CD4-positive, alpha-beta T cell treated with Interleukin-10 for 1 hour (primary cell): ENCODE measurements around the gene ARHGEF18.
"Not testable (repeated sequence)": the region's sequence is repeated elsewhere in the genome, so short reads cannot be mapped to it uniquely, and the experiment has no call there.

Experiments
- DNase-seq: peaks from one replicate; pipeline ENCODE4 v3.0.0-alpha.2; 2020

Gene ARHGEF18

DNA sequence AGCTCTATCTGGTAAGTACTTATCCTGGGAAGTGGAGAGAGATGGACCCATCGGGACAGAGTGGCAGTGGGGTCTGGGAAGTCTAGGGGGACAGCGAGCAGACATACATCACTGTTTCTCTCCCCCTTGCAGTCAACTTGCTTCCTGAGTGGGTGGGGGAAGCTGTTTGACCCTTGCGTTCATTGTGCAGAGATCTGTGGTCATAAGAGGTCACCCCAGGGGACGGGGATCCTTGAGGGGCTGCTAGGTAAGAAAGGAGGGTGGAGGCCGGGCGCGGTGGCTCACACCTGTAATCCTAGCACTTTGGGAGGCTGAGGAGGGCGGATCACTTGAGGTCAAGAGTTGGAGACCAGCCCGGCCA is 474 bp downstream of the ARHGEF18 start:
- DNase-seq: no peak

DNA sequence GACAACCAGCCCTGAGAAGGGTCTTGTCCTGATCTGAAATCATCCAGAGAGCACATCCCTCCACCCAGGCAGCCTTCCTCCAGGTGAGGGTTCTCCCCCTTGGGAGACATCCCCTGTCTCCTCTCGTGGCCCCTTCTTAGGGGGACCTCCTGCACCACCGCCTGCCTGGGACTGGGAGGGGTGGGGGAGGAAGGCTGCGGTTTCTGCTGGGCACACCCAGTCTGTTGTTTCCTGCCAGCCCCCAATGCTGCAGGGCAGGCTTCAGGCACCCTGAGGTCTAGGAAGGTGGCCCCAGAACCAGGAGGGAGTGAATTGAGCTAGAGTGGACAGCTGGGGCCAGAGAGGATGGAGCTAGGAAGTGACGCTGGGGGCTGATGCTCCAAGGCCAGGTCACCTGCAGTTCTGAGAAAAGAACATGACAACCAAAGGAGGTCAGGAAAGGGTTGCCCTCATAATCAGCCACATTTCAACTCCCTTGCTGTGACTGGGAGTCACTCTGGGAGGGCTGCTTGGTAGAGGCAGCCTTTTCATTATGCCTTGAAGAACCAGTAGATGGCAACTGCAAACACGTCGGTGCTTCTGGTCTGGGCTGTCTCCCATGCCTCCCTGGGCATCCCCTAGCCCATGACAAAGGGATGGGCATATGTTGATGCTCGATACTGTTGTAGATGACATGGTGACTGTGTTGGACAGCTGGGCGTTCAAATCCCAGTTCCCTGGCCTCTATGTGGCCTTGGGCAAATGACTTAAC is 1.4 kb downstream of the ARHGEF18 start:
- DNase-seq: peak; percentile 58

DNA sequence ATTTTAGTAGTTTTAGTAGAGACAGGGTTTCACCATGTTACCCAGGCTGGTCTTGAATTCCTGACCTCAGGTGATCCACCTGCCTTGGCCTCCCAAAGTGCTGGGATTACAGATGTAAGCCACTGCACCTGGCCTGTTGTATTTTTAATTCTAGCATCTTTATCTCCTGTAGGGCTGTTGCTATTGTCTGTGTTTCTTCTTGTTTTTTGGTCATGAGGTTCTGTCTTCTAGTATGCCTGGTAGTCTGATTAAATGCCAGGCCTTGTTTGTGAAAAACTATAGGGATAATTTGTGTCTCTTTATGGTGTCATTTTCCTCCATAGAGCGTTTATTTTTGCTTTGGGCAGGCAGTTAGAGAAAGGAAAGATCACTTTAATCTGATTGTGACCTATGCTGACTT is 3.1 kb downstream of the ARHGEF18 start:
- no peak for DNase-seq

DNA sequence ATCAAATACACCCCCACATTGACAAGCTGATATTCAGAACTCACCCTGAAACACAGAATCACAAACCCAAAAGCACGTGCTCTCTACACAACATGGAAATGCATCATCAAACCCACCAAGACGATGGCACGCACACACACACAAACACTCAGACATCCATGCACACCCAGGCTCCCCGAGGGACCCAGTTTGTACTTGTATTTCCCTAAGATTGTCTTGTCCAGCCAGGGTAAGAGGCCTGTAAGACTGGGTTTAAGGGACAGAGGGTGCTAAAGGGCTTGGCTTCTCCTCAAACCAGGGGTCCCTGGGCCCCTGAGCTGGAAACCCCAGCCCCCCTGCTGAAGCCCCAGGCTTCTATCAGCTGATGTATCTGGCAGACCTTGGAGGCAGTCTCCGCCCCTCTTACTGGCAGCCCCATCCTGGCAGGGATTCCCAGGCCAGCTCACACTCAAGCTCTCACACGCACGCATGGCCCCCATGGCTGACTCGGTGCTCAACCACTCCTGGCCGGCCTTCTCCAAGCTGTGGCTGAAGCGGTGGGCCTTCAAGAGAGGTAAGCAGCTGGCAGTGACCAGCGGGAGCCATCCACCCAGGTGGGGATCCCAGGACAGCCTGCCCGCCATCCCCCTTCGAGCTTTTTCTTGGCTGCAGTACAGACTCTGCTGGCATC is 6.5 kb downstream of the ARHGEF18 start:
- DNase-seq: no peak

DNA sequence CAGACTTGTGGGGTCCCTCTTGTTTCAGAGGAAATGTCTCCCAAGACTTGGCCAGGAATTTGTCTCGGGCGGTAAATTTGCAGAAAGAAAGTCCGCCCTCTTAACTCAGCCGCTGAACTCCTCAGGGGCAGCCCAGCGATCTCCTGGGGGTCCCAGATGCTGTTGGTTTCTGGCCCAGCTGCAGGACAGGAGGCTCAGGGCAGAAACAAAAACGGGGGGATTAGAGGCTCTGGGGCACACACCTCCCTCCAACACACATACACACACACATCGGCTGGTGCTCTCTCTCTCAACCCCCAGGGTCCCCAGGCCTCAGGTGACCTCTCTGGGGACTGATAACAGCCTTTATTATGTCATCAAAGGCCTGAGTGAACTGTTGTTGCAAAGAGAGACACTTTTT is 7.1 kb downstream of the ARHGEF18 start:
- no peak for DNase-seq

DNA sequence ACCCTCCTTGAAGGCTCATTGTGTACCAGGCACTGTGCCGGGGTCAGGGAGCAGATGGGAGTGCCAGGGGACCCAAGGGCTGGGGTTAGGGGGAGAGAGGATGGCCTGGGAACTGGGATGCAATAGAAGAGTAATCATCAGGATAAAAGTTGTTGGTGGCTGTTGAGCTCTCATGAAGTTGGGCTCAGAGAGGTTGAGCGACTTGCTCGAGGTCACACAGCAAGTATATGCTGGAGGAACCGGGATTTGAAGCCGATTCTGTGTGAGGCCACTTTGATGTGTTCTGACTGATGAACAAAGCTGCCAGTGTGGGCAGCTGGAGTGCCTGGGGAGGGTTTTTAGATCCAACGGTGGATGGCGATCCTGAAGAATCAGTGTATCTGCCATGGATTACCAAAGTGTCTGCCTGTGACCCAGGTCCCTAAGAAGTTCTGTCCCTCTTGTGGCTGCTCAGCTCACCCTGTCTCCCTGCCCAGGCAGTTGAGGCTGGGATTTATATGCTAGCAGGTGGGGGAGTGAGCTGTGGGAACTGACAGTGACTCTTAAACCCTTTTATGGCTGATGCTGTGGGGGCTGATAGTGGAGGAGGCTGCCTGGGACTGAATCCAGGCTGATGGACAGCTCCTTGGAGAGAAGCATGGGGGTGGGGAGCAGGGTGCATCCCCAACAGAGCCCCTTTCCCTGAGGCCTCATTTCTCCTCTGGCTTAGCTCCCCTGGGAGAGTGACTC is 8.3 kb downstream of the ARHGEF18 start:
- no peak for DNase-seq

DNA sequence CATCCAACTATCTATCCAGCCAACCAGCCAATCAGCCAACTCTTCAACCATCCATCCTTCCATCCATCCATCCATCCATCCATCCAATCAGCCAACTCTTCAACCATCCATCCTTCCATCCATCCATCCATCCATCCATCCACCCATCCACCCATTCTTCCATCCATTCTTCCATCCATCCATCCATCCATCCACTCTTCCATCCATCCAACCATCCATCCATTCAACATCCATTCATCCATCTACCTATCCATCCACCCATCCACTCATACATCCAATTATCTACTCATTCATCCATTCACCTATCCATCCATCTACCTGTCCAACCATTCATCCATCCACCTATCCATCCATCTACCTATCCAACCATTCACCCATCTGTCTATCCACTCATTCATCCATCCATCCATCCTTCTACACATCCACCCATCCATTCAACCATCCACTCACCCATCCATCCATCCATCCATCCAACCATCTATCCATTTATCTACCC is 9.4 kb downstream of the ARHGEF18 start:
- no peak for DNase-seq

DNA sequence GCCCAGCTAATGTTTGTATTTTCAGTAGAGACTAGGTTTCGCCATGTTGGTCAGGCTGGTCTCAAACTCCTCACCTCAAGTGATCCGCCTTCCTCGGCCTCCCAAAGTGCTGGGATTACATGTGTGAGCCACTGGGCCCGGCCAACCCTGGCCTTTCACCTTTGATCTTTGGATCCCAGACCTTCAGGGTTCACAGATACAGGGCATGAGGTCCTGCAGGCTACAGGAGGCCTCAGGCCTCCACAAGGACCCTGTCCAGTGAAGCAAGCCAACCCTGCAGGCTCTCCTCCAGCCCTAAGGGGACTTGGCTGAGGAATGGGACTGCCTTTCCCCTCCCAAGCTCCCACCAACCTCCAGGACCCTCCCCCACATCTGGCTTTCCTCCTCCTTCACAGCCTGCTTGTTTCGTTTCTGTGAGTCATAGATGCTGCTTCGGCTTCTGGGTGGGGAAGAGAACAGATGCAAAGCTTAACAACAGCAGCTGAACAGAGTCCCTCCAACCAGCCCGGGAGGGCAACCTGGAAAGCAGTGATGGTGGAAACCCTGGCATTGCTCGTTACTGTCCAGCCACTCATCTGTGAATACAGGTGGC is 11.8 kb downstream of the ARHGEF18 start:
- DNase-seq: no peak

DNA sequence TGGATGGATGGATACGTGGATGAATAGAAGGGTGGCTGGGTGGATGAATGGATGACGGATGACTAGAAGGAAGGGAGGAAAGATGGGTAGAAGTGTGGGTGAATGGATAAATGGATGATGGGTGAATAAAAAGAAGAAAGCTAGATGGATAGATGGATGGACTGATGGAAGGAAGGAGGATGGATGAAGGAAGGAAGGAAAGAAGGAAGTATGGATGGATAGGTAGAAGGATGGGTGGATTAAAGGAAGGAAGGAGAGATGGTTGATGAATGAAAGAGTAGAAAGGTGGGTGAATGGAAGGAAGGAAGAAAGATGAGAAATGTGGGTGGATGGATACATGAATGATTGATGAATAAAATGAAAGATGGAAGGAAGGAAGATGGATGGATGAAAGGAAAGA is 14.5 kb downstream of the ARHGEF18 start:
- DNase-seq: no peak

DNA sequence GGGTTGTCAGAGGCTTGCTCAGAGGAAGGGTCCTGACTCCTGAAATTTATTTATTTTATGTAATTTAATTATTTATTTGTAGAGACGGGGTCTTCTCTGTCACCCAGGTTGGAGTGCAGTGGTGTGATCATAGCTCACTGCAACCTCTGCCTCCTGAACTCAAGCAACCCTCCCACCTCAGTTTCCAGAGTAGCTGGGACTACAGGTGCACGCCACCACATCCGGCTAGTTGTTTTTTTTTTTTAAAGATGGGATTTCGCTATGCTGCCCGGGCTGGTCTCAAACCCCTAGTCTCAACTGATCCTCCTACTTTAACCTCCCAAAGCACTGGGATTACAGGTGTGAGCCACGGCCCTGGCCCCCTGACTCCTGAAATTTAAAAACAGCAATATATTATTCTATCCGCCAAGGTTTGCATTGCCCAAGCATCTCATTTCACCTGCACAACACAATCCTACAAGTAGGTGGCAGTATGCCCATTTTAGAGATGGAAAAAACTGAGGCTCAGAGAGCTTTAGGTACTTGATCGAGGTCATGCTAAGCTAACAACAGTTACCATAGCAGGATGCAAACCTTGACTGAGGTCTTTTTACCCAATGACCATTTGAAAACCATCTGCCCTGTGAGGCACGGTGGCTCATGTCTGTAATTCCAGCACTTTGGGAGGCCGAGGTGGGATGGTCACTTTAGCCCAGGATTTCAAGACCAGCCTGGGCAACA is 18.1 kb downstream of the ARHGEF18 start:
- DNase-seq: peak; percentile 57

DNA sequence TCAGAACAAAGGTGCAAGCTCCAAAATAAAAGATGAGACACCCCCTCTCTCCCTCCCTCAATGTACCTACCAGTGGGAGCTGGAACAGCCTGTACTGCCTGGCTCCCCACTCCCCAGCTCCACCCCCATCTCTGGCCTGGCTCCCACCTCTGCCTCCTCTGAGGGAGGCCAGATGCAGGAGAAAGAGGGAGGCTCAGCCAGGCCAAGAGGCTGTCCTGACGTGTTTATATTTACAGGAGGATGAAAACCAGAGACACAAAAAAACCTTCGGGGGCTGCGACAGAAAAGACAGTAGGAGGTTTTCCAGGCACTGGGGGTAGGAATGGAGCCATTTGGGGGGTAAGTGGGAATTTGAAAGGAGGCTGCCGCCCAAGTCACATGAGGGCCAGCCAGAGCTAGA is 19.7 kb downstream of the ARHGEF18 start:
- DNase-seq: no peak

DNA sequence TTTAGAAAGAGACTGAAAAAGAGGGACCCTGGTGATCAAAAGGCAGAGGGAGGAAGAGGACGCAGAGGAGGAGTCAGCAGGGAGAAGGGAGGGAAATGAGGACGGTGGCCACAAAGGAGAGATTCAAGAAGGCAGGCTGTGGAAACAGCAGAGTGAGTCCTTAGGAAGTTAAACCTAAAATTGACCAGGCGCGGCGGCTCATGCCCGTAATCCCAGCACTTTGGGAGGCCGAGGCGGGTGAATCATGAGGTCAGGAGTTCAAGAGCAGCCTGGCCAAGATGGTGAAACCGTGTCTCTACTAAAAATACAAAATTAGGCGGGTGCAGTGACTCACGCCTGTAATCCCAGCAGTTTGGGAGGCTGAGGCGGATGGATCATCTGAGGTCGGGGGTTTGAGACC is 20.1 kb downstream of the ARHGEF18 start:
- not testable (repeated sequence) for DNase-seq

DNA sequence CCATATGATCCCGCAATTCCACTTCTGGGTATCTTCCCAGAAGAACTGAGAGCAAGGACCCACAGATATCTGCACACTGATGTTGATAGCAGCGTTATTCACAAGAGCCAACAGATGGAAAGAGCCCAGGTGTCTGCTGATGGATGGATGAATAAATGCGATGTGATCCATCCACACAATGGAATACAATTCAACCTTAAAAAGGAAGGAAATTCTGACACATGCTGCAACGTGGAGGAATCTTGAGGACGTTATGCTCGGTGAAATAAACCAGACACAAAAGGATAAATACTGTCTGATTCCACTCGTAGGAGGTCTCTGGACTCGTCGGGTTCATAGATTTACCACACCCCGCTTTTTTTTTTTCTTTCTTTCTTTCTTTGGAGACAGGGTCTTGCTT is 21.8 kb downstream of the ARHGEF18 start:
- no peak for DNase-seq

DNA sequence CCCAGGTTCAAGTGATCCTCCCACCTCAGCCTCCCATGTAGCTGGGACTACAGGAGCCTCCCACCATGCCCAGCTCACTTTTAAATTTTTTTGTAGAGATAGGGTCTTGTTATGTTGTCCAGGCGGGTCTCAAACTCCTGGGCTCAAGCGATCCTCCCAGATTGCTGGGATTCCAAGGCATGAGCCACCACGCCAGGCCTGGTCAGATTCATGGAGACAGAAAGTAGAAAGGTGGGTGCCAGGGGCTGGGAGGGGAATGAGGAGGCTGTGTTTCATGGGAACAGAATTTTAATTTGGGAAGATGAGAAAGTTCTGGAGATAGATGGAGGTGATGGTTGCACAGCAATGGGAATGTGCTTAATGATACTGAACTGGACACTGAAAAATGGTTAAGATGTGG is 22.3 kb downstream of the ARHGEF18 start:
- no peak for DNase-seq

DNA sequence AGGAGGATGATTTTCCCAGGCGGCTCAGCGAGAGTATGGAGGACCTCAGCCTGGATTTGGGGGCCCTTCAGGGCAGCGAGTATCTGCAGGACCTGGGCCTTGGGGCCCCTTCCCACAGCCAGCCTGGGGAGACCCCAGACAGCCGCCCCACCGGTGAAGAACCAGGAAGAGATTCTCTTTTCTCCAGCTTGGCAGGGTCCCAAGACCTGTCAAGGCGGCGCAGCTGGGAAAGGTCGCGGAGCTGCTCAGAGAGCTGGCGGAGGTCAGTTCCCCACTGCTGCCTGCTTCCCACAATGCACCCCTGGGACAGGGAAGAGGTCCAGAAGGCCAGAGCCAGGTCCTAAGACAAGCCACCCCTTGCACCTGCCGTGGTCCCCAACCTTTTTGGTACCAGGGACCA is 24.1 kb downstream of the ARHGEF18 start:
- no peak for DNase-seq

DNA sequence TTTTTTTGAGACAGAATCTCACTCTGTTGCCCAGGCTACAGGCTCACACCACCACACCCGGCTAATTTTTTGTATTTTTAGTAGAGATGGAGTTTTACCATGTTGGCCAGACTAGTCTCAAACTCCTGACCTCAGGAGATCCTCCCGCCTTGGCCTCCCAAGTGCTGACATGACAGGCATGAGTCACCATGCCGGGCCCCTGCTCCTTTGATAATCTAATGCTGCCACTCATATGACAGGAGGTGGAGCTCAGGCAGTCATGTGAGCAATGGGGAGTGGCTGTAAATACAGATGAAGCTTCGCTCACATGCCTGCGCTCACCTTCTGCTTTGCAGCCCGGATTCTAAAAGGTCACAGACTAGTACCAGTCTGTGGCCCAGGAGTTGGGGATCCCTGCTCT is 25.1 kb downstream of the ARHGEF18 start:
- DNase-seq: no peak

DNA sequence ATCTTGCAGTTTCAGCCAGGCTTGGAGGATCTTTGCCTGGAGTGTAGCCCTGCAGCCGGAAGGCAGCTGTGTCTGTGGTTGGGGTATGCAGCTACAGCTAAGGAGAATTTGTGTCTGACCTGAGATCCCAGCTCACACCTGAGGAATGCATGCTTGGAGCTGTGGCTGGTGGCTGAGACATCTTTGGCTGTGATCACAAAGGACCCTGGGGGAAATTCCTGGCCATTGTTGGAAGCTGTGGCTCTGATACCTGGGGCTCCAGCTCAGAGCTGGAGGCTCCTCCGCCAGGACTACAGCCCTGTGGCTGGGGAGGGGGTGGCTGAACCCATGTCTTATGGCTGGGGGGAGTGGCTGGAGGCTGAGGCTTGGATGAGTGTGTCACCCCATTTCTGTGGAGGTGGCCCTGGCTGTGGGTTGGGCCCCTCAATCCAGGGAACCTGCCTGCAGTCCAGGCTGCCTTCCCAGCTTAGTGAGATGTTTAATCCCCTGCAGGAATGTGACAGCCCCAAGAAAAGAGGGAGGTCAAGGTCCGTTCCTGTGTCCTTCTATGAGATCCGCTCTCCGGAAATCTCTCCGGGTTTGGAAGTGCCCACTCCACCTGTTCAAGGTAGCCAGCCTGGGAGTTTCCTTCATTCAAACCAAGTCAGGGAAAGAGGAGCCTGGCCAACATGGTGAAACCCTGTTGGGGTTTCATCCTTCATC is 27.6 kb downstream of the ARHGEF18 start:
- DNase-seq: no peak

DNA sequence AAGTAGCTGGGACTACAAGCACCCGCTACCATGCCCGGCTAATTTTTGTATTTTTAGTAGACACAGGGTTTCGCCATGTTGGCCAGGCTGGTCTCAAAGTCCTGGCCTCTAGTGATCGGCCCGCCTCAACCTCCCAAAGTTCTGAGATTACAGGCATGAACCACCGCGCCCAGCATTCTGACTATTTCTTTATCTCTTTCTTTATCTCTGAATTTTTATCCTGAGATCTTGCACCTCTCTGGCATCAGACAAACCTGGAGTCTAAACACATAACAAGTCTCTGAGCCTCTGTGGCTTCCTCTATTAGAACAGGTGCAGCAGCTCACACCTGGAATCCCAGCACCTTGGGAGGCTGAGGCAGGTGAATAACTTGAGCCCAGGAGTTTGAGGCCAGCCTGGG is 28.5 kb downstream of the ARHGEF18 start:
- no peak for DNase-seq

DNA sequence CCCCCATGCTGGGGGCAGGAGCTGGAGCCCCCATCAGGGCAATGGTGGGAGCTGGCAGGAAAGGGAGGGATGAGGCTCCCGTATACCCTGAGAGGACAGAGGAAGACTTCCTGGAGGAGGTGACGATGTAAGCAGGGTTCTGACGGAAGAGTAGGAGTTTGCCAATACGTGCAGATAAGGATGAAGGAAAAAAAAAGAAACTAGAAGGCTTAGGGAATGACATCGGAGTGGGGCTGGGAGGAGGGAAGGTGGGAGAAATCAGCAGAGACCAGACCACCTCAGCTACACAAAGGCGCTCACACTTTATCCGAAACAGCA is 32.3 kb downstream of the ARHGEF18 start:
- no peak for DNase-seq

DNA sequence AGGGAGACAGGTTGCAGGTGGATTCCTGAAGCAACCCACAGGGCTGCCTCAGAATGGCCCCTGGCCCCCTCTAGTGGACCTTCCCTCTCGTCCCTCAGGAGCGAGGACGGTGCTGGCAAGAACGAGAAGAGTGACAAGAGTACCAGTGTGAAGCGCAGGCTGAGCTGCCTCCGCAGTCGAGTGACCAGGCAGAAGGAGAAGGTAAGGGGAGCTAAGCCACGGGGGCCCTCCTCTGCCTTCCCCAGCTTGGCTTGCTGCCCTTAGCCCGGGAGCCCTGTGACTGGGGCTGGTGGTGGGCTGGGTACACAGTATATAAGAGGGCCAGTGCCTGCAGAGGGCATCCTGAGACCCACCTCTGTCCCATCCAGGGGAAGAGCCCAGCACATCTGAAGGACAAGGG is 34.0 kb downstream of the ARHGEF18 start:
- no peak for DNase-seq

DNA sequence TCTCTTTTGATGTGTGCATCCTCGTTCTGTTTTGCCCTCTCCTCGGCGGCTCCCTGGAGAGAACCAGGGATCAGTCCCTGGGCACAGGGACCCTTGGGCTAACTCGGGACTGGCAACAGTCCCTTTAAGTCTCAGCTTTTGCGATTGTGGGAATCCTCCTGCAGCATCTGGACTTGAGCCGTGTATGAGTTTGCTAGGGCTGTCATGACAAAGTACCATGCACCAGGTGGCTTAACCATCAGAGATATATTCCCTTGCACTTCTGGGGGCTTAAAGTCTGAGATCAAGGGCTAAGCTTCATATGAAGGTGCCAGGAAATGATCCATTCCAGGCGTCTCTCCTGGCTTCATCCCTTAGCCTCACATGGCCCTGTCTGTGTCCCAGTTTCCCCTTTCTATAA is 34.5 kb downstream of the ARHGEF18 start:
- DNase-seq: no peak

DNA sequence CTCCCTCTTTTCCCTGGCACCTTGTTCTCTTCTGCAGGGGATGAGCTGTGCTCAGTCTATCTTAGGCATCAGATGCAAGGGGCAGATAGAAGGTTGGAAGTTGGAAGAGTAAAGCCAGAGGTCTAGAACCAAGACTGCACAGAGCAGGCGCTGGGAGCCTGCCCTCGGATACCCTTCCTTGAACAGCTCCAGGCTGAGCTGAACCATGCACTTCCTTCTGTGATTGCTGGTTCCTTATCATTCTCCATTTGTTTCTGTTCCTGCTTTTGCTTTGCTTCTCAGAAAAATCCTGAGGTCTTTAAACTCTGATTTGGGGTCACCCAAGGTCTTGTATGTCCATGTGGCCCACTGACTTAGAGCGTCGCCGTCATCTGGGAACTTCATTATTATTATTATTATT is 36.3 kb downstream of the ARHGEF18 start:
- DNase-seq: no peak

DNA sequence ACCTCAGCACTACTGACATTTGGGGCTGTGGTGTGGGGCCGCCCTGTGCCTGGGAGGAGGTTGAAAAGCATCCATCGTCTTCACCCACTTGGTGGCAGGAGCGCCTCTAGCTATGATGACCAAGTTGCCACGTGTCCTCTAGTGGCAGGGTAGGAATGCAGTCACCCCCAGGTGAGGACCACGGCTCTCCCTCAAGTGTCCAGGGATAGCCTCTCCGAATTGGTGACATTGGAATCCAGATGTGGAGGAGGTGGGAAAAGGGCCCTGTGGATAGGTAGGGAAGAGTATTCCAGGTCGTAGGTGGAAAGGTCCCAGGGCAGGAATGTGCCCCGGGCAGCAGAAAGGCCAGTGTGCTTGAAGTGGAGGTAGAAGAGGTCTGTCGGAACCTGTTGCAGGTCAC is 37.6 kb downstream of the ARHGEF18 start:
- DNase-seq: no peak
